Activated naive CD4-positive, alpha-beta T cell treated with anti-CD3 and anti-CD28 coated beads, Interleukin-2, amount 50 U/mL, for 72 hours (primary cell): ENCODE measurements around the gene UNC5CL. TPM values are rescaled to one million over a fixed set of nuclear protein-coding genes. Genes with fewer than 3 reads are reported as not detected.

Experiments used
- total RNA-seq, 2 donors: library from RNA; stranded (reverse); gene quantifications; one replicate each; pipeline ENCODE4 v1.2.3, GENCODE V29; 2022

The UNC5CL gene
- total RNA-seq, 2 donors from 2014 or later = 2.8 to 5.1 TPM

Other genes starting within 250 kb of the UNC5CL start
- not detected for gene TSPO2, start 3.2 kb upstream of the UNC5CL start, total RNA-seq
- gene APOBEC2, start 14.0 kb upstream of the UNC5CL start, total RNA-seq = not detected
- 10 to 100 TPM; 39.9 to 52.6 TPM for gene OARD1, start 33.1 kb upstream of the UNC5CL start, total RNA-seq
- gene NFYA, start 33.8 kb upstream of the UNC5CL start, total RNA-seq = 10 to 100 TPM; 27.3 to 31.7 TPM
- not detected for gene TREML1, start 115.1 kb upstream of the UNC5CL start, total RNA-seq
- not detected for gene TREM2, start 123.9 kb upstream of the UNC5CL start, total RNA-seq
- gene TREML2, start 161.9 kb upstream of the UNC5CL start, total RNA-seq = 10 to 100 TPM in 1 of 2 donors, 1 to 10 TPM in 1; 2.0 to 11.0 TPM
- not detected for gene TREML4, start 189.1 kb upstream of the UNC5CL start, total RNA-seq
- 1 to 10 TPM in 1 of 2 donors, not detected in 1; 6.1 TPM for gene TREM1, start 247.5 kb upstream of the UNC5CL start, total RNA-seq